ENCODE results near the gene LAMTOR4. TPM values are rescaled to one million over a fixed set of nuclear protein-coding genes. Genes with fewer than 3 reads are reported as not detected.
"Not testable (repeated sequence)": the region's sequence is repeated elsewhere in the genome, so short reads cannot be mapped to it uniquely, and the experiment has no call there.

The LAMTOR4 gene
- total RNA-seq, 1 donor from 2014 or later: 133 TPM

DNA sequence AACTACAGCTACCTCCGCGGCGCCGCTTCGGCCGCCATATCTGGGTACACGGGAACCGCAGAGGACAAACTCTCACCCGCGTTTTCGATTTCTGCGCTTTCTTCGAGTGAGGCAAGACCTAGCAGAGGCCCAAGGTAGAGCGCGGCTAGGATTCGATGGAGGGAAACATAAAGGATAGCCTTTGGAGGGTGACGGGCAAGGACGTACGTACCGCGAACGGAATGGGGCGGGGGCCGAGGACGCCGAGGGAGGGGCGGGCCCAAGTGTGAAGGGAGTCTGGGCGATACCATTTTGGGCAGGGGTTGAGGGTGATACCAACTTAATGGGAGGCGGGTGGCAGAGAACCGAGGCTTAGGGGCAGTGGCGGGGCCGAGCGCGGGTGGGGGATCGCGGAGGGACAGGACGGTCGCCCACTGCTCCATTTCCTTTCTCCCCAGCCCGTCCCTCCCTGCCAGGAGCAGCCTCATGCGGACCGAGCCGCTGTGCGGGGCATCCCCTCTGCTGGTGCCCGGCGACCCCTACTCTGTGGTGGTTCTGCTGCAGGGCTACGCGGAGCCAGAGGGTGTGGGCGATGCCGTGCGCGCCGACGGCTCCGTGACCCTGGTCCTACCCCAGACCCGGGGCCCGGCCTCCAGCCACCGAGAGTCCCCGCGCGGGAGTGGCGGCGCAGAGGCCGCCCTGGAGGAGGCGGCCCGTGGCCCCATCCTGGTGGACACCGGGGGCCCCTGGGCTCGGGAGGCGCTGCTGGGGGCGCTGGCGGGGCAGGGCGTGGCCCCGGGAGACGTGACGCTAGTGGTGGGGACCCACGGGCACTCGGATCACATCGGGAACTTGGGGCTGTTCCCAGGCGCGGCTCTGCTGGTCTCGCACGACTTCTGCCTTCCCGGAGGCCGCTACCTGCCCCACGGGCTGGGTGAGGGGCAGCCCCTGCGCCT is 21.5 kb upstream of the LAMTOR4 start, which contains the start of gene MBLAC1:
Gene MBLAC1 (plus strand): TSS at position 37 of the 935 bp plus-strand sequence. CDS start 429 bp downstream, at position 466.
- peaks cover 20% of the 10 kb centered on the region for H3K4me1 Mint-ChIP-seq (ENCODE audit: low read depth)
- H3K27ac Mint-ChIP-seq: peak within 1 kb of the TSS; percentile 95
- peak within 1 kb of the TSS; percentile 94 for H3K4me3 Mint-ChIP-seq
- peak; percentile 85 for DNase-seq (ENCODE audit: low spot score)
- no peaks in the 10 kb centered on the region for H3K9me3 Mint-ChIP-seq
- intact Hi-C loops (cut with micrococcal nuclease): loop anchor here (1.0 to 10.0 kb wide), 10 partner anchors 8 to 548 kb away; partner anchors contain the start of genes CNPY4, COPS6, GNB2 and LAMTOR4
- peaks cover 6% of the 10 kb centered on the region for H3K36me3 Mint-ChIP-seq (ENCODE audit: low read depth)
- no peaks in the 10 kb centered on the region for H3K27me3 Mint-ChIP-seq (ENCODE audit: insufficient read depth)

DNA sequence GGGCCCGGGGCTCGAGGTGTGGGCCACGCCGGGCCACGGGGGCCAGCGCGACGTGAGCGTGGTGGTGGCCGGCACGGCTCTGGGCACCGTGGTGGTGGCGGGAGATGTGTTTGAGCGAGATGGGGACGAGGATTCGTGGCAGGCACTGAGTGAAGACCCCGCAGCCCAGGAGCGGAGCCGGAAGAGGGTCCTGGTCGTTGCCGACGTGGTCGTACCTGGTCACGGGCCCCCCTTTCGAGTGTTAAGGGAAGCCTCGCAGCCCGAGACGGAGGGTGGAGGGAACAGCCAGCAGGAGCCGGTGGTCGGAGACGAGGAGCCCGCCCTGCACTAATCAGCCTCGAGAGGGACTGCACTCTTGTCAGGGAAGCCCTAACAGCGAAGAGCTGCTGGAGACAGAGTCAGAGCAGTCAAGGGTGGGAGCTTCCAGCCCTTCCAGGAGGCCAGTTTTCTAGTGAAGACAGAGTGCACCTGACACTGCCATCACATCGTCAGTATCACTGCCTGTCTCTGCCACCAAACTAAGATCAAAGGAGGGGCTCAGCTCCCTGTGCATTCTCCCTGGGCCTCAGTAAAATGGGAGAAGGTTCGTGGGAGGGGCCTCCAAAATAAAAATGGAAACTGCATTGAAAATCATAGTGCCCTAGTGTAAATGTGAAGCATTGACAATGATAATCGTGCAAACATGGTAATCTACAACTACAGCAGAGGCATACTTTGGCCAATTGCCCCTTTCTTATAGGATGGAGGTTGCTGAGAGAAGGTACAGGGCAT is 20.7 kb upstream of the LAMTOR4 start:
- Mint-ChIP-seq H3K27me3 (ENCODE audit: insufficient read depth) (no peaks in the 10 kb centered on the region), H3K9me3 (no peaks in the 10 kb centered on the region), H3K27ac (peak overlapping the region; percentile 68), H3K4me1 (ENCODE audit: low read depth) (peaks cover 27% of the 10 kb centered on the region), H3K4me3 (peak overlapping the region; percentile 78), H3K36me3 (ENCODE audit: low read depth) (peaks cover 4% of the 10 kb centered on the region)
- intact Hi-C loops (cut with micrococcal nuclease): loop anchor here (1.0 to 10.0 kb wide), 8 partner anchors 9 to 547 kb away; partner anchors contain the start of genes CNPY4, COPS6, GNB2 and LAMTOR4
- DNase-seq (ENCODE audit: low spot score): no peak

DNA sequence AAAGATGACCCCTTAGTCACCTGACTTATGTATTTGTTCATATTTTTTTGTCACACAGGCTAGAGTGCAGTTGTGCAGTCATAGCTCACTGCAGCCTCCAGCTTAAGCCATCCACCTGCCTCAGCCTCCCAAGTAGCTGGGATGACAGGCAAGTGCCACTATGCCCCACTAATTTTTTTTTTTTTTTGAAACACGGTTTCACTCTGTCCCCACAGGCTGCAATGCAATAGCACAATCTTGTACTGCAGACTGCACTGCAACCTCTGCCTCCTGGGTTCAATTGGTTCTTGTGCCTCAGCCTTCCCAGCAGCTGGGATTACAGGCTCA is 20.1 kb upstream of the LAMTOR4 start:
- Mint-ChIP-seq H3K4me3 (peak overlapping the region; percentile 78), H3K27me3 (ENCODE audit: insufficient read depth) (no peaks in the 10 kb centered on the region), H3K27ac (peak overlapping the region; percentile 68), H3K36me3 (ENCODE audit: low read depth) (peaks cover 4% of the 10 kb centered on the region), H3K4me1 (ENCODE audit: low read depth) (peaks cover 27% of the 10 kb centered on the region), H3K9me3 (no peaks in the 10 kb centered on the region)
- no peak for DNase-seq (ENCODE audit: low spot score)
- intact Hi-C loops (cut with micrococcal nuclease): loop anchor here (10.0 kb wide), 1 partner anchor 546 kb away; the partner anchor contains the start of gene GNB2

DNA sequence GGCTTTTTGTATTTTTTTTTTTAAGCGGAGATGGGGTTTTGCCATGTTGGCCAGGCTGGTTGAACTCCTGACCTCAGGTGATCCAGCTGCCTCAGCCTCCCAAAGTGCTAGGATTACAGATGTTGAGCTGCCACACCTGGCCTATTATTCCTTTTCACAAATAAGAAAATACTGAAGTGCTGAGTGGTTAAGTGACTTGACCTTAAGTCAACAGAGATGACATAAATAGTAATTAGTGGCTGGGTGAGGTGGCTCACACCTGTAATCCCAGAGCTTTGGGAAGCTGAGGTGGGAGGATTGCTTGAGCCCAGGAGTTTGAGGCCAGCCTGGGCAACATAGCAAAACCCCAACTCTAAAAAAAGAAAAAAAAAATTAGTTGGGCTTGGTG is 18.5 kb upstream of the LAMTOR4 start:
- H3K27me3 Mint-ChIP-seq (ENCODE audit: insufficient read depth); H3K27ac Mint-ChIP-seq; DNase-seq (ENCODE audit: low spot score); H3K9me3 Mint-ChIP-seq; H3K4me3 Mint-ChIP-seq; H3K36me3 Mint-ChIP-seq (ENCODE audit: low read depth): not testable (repeated sequence)
- intact Hi-C loops (cut with micrococcal nuclease): loop anchor here (5.0 kb wide), 2 partner anchors 142 to 153 kb away; partner anchors contain the start of gene AZGP1
- peaks cover 17% of the 10 kb centered on the region for H3K4me1 Mint-ChIP-seq (ENCODE audit: low read depth)

DNA sequence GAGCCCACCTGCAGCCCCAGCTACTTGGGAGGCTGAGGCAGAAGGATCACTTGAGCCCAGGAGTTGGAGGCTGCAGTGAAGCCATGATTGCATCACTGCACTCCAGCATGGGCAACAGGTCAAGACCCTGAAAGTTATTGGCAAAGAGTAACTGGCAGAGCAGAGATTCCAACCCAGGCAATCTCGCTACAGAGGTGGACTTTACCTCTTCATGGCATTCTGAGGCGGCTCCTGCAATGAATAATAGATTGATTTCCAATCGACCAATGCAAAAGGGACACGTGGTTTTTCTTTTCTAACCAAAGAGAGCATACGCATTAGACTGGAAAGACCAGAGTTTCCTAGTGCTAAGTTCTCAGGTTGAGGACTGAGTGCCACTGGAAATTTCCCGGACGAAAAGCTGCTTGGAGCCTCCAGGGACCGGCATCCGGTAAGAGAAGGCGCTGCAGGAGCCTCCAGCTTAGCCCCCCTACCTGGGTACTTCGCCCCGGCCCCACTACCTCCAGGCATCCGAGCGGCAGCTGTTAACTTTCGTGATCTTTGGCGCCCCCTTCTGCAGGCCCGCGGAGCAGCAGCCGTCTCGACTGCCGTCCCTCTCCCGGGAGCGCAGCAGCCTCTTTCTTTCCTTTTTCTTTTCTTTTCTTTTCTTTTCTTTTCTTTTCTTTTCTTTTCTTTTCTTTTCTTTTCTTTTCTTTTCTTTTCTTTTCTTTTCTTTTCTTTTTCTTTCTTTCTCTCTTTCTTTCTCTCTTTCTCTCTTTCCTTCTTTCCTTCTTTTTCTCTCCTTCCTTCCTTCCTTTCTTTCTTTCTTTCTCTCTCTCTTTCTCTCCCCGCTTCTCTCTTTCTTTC is 17.9 kb upstream of the LAMTOR4 start:
- H3K36me3 Mint-ChIP-seq (ENCODE audit: low read depth): no peaks in the 10 kb centered on the region
- H3K27me3 Mint-ChIP-seq (ENCODE audit: insufficient read depth): no peaks in the 10 kb centered on the region
- peaks cover 14% of the 10 kb centered on the region for H3K4me1 Mint-ChIP-seq (ENCODE audit: low read depth)
- intact Hi-C loops (cut with micrococcal nuclease): loop anchor here (1.0 to 5.0 kb wide), 5 partner anchors 46 to 218 kb away; partner anchors contain the start of genes AZGP1, GPC2 and STAG3
- H3K4me3 Mint-ChIP-seq: peak overlapping the region; percentile 37
- no peak overlapping the region for H3K27ac Mint-ChIP-seq
- DNase-seq (ENCODE audit: low spot score): peak; percentile 74
- H3K9me3 Mint-ChIP-seq: no peaks in the 10 kb centered on the region

DNA sequence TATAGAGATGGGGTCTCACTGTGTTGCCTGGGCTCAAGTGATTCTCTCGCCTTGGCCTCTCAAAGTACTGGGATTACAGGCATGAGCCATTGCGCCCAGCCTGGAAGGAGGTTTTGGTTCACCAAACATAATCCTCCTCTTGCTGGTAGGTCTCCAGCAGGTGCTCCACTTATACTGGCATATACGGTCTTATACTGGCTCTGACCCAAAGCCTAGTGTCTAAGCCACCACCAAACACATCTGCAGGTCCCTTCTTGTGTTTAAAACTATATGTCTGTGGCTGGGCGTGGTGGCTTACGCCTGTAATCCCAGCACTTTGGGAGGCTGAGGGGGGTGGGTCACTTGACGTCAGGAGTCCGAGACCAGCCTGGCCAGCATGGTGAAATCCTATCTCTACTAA is 16.6 kb upstream of the LAMTOR4 start:
- DNase-seq (ENCODE audit: low spot score): no peak
- Mint-ChIP-seq H3K27ac (no peak overlapping the region), H3K27me3 (ENCODE audit: insufficient read depth) (no peaks in the 10 kb centered on the region), H3K4me3 (no peak overlapping the region), H3K9me3 (no peaks in the 10 kb centered on the region), H3K4me1 (ENCODE audit: low read depth) (peaks cover 14% of the 10 kb centered on the region), H3K36me3 (ENCODE audit: low read depth) (no peaks in the 10 kb centered on the region)
- intact Hi-C loops (cut with micrococcal nuclease): loop anchor here (1.0 to 5.0 kb wide), 5 partner anchors 85 to 275 kb away; partner anchors contain the start of gene AZGP1

DNA sequence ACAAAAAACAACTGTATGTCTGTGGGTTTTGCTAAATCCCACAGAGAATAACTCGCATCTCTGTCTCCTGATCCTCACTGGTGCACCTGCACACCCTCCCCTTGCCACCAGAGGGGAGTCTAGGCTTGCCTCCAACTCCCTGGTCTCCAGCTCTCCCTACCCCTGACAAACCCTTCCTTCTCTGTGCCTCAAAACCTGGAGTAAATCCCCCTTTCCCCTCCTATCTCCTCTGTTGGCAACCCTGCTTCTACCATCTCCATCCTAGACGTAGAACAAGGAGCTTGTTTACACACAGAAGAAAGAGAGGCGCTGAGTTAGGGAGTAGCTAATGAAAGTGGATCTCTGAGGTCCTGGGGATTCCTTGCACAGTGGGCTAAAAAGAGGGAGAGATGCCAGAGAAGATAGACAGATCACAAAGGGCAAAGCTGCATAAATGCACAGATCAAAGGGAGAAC is 16.0 kb upstream of the LAMTOR4 start:
- Mint-ChIP-seq H3K9me3 (no peaks in the 10 kb centered on the region), H3K4me3 (no peak overlapping the region), H3K27ac (no peak overlapping the region), H3K36me3 (ENCODE audit: low read depth) (no peaks in the 10 kb centered on the region), H3K4me1 (ENCODE audit: low read depth) (peaks cover 16% of the 10 kb centered on the region), H3K27me3 (ENCODE audit: insufficient read depth) (no peaks in the 10 kb centered on the region)
- DNase-seq (ENCODE audit: low spot score): peak; percentile 52
- intact Hi-C loops (cut with micrococcal nuclease): loop anchor here (1.0 to 5.0 kb wide), 5 partner anchors 85 to 275 kb away; partner anchors contain the start of gene AZGP1

DNA sequence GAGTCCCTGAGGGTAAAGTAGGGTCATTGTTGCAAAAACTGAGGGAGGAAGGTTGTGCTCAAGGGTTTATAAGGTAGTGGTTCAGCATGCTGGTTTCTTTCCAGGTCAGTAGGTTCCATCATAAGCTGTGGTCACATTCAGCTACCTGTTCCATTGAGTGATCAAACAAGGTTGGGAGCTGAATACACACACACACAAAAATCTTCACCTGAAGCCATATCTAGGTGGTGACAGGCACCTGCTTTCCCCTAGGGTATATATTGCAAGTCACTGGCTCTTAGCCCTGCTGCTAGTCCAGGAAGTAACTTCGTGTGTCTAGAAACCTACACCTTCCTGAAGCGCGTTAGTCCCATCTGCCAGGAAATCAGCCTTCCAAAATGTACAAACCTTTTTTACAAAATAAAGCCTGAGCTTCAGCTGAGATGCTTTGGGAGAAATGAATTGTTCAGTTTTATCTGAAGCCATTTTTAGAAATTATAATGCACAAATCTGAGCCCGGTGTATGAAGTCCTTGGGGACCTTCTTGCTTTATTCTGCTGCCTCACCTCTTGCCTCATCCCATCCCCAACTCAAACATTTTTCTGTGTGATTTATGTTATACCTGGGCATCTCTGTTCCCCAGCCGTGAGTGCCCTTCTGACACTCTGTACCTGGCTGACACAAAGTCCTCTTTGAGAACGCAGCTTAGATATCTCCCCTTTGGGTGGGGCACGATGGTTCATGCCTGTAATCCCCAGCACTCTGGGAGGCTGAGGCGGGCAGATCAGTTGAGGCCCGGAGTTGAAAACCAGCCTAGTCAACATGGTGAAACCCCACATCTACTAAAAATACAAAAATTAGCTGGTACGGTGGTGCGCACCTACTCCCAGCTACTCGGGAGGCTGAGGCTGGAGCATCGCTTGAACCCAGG is 10.6 kb upstream of the LAMTOR4 start:
- intact Hi-C loops (cut with micrococcal nuclease): no loop called here
- DNase-seq (ENCODE audit: low spot score): no peak
- no peaks in the 10 kb centered on the region for H3K27me3 Mint-ChIP-seq (ENCODE audit: insufficient read depth)
- H3K9me3 Mint-ChIP-seq: no peaks in the 10 kb centered on the region
- H3K36me3 Mint-ChIP-seq (ENCODE audit: low read depth): no peaks in the 10 kb centered on the region
- H3K4me3 Mint-ChIP-seq: no peak overlapping the region
- peaks cover 16% of the 10 kb centered on the region for H3K4me1 Mint-ChIP-seq (ENCODE audit: low read depth)
- H3K27ac Mint-ChIP-seq: no peak overlapping the region

DNA sequence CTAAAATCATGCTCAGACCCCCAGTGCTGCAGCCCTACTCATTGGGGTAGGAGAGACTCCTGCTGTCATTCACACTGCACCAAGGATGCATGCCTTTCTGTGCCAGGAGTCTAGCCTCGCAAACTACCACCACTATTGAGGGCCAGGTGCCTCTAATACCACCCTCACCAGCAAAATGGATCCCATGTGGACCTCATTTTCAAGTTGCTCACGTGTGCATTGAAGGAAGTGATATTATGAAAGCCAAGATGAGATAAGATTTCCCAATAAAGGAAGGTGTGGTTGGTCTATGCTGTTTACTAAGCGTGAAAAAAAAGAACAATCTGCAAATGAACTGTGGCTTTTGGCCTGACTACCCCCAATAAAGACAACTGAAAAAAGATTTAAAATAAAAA is 7.2 kb upstream of the LAMTOR4 start:
- intact Hi-C loops (cut with micrococcal nuclease): no loop called here
- no peak for DNase-seq (ENCODE audit: low spot score)
- Mint-ChIP-seq H3K27ac (no peak overlapping the region), H3K36me3 (ENCODE audit: low read depth) (no peaks in the 10 kb centered on the region), H3K4me1 (ENCODE audit: low read depth) (peaks cover 16% of the 10 kb centered on the region), H3K4me3 (no peak overlapping the region), H3K27me3 (ENCODE audit: insufficient read depth) (no peaks in the 10 kb centered on the region), H3K9me3 (no peaks in the 10 kb centered on the region)

DNA sequence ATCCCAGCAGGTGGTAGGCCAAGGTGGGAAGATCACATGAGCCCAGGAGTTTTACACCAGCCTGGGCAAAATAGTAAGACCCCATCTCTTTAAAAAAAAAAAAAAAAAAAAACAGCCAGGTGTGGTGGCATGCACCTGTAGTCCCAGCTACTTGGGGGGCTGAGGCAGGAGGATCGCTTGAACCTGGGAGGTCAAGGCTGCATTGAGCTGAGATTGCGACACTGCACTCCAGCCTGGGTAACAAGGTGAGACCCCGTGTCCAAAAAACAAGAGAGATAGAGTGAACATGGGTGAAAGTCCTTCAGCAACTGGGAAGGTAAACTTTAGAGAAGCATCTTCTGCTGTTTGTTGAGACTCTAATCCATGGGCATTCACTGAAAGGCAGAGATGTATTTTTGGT is 6.3 kb upstream of the LAMTOR4 start:
- H3K36me3 Mint-ChIP-seq (ENCODE audit: low read depth): no peaks in the 10 kb centered on the region
- intact Hi-C loops (cut with micrococcal nuclease): no loop called here
- no peaks in the 10 kb centered on the region for H3K9me3 Mint-ChIP-seq
- no peak for DNase-seq (ENCODE audit: low spot score)
- no peaks in the 10 kb centered on the region for H3K27me3 Mint-ChIP-seq (ENCODE audit: insufficient read depth)
- H3K4me1 Mint-ChIP-seq (ENCODE audit: low read depth): peaks cover 16% of the 10 kb centered on the region
- no peak overlapping the region for H3K27ac Mint-ChIP-seq
- H3K4me3 Mint-ChIP-seq: no peak overlapping the region

DNA sequence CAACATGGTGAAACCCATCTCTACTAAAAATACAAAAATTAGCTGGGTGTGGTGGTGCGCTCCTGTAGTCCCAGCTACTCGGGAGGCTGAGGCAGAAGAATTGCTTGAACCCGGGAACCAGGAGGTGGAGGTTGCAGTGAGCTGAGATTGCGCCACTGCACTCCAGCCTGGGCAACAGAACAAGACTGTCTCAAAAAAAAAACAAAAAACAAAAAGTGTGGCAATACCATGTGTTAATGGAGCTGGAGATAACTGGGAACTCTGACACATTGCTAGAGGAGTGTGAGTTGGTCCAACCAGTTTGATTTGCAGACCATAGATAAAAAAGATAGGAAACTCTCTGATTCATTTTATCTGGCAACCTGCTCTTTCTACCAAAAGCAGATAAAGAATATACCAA is 2.4 kb upstream of the LAMTOR4 start:
- H3K4me1 Mint-ChIP-seq (ENCODE audit: low read depth): peaks cover 20% of the 10 kb centered on the region
- H3K27ac Mint-ChIP-seq; H3K9me3 Mint-ChIP-seq; H3K4me3 Mint-ChIP-seq; H3K36me3 Mint-ChIP-seq (ENCODE audit: low read depth); intact Hi-C loops (cut with micrococcal nuclease); H3K27me3 Mint-ChIP-seq (ENCODE audit: insufficient read depth); DNase-seq (ENCODE audit: low spot score): not testable (repeated sequence)
